ENCODE data around the gene SERGEF.

DNA sequence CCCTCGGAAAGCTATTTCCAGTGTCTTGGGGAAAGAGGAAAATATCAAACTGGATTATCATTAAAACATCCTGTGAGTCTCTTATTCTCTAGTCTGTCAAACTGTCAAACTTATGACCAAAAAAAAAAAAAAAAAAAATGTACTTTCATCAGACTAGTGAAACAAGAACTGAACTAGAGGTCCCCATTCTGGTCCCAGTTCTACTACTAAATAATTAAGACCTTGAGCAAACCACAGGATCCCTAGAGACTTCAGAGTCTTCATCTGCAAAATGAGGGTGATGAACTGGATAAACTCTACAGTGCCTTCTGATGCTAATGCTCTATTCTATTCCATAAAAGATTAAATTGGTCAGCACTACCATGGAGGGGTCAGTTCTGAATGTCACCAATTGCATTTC, 105.8 kb downstream of the SERGEF start:
- TF ChIP-seq, protein P1, sequence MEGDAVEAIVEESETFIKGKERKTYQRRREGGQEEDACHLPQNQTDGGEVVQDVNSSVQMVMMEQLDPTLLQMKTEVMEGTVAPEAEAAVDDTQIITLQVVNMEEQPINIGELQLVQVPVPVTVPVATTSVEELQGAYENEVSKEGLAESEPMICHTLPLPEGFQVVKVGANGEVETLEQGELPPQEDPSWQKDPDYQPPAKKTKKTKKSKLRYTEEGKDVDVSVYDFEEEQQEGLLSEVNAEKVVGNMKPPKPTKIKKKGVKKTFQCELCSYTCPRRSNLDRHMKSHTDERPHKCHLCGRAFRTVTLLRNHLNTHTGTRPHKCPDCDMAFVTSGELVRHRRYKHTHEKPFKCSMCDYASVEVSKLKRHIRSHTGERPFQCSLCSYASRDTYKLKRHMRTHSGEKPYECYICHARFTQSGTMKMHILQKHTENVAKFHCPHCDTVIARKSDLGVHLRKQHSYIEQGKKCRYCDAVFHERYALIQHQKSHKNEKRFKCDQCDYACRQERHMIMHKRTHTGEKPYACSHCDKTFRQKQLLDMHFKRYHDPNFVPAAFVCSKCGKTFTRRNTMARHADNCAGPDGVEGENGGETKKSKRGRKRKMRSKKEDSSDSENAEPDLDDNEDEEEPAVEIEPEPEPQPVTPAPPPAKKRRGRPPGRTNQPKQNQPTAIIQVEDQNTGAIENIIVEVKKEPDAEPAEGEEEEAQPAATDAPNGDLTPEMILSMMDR (IDR thresholded peaks at IDR 0.05; ENCODE audit: insufficient read depth, low read length): no peak
- TF ChIP-seq POLR2AphosphoS5 (IDR thresholded peaks at IDR 0.05; ENCODE audit: low read depth) (no peak), GABPA (IDR thresholded peaks at IDR 0.05; ENCODE audit: low read depth) (no peak), SPI1 (IDR thresholded peaks at IDR 0.05; ENCODE audit: borderline replicate concordance, low read depth) (no peak)
- TF ChIP-seq, protein P2, sequence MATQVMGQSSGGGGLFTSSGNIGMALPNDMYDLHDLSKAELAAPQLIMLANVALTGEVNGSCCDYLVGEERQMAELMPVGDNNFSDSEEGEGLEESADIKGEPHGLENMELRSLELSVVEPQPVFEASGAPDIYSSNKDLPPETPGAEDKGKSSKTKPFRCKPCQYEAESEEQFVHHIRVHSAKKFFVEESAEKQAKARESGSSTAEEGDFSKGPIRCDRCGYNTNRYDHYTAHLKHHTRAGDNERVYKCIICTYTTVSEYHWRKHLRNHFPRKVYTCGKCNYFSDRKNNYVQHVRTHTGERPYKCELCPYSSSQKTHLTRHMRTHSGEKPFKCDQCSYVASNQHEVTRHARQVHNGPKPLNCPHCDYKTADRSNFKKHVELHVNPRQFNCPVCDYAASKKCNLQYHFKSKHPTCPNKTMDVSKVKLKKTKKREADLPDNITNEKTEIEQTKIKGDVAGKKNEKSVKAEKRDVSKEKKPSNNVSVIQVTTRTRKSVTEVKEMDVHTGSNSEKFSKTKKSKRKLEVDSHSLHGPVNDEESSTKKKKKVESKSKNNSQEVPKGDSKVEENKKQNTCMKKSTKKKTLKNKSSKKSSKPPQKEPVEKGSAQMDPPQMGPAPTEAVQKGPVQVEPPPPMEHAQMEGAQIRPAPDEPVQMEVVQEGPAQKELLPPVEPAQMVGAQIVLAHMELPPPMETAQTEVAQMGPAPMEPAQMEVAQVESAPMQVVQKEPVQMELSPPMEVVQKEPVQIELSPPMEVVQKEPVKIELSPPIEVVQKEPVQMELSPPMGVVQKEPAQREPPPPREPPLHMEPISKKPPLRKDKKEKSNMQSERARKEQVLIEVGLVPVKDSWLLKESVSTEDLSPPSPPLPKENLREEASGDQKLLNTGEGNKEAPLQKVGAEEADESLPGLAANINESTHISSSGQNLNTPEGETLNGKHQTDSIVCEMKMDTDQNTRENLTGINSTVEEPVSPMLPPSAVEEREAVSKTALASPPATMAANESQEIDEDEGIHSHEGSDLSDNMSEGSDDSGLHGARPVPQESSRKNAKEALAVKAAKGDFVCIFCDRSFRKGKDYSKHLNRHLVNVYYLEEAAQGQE (IDR thresholded peaks at IDR 0.05; ENCODE audit: insufficient replicate concordance, low read depth): no peak

Data from HL-60 (cell line).